Measurements from ENCODE around the gene DAG1. TPM values are rescaled to one million over a fixed set of nuclear protein-coding genes. Genes with fewer than 3 reads are reported as not detected.

The DAG1 gene
- total RNA-seq, 2 experiments from 2014 or later, result 15.0 to 18.3 TPM

- intact Hi-C loops (cut with DNase I, micrococcal nuclease), result no loop called here
- H3K4me3 ChIP-seq (ENCODE audit: low read length), result no peak overlapping the region
- H3K27ac ChIP-seq (ENCODE audit: low read depth in 1 of 2, low read length in 2 of 2), result no peak overlapping the region
- Mint-ChIP-seq H3K4me1 (ENCODE audit: low read depth) (no peaks in the 10 kb centered on the region), H3K4me3 (no peak overlapping the region), H3K36me3 (ENCODE audit: low read depth) (no peaks in the 10 kb centered on the region), H3K27me3 (no peaks in the 10 kb centered on the region), H3K9me3 (no peaks in the 10 kb centered on the region), H3K27ac (no peak overlapping the region)
- TF ChIP-seq, protein P1, sequence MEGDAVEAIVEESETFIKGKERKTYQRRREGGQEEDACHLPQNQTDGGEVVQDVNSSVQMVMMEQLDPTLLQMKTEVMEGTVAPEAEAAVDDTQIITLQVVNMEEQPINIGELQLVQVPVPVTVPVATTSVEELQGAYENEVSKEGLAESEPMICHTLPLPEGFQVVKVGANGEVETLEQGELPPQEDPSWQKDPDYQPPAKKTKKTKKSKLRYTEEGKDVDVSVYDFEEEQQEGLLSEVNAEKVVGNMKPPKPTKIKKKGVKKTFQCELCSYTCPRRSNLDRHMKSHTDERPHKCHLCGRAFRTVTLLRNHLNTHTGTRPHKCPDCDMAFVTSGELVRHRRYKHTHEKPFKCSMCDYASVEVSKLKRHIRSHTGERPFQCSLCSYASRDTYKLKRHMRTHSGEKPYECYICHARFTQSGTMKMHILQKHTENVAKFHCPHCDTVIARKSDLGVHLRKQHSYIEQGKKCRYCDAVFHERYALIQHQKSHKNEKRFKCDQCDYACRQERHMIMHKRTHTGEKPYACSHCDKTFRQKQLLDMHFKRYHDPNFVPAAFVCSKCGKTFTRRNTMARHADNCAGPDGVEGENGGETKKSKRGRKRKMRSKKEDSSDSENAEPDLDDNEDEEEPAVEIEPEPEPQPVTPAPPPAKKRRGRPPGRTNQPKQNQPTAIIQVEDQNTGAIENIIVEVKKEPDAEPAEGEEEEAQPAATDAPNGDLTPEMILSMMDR (IDR thresholded peaks at IDR 0.05), result no peak
- H3K27me3 ChIP-seq (ENCODE audit: control insufficient read depth in 1 of 2, insufficient read depth in 2 of 2, low read length in 2 of 2), result no peaks in the 10 kb centered on the region
- ChIA-PET CTCF (interaction anchor here (1.5 kb wide), 1 partner anchor 11 kb away, joined by 3 read pairs; no protein-coding TSS in a partner anchor), POLR2A (no interaction called here)
- DNase-seq (no peak), ATAC-seq (ENCODE audit: poor library complexity) (no peak)
- H3K9me3 ChIP-seq (ENCODE audit: control insufficient read depth in 1 of 2, insufficient read depth in 1 of 2, low read length in 2 of 2), result no peaks in the 10 kb centered on the region
- no peaks in the 10 kb centered on the region for H3K4me1 ChIP-seq (ENCODE audit: insufficient read depth, low read length)
- no peaks in the 10 kb centered on the region for H3K36me3 ChIP-seq (ENCODE audit: insufficient read depth, low read length)
Measured at GRCh38 chr3:49460188-49460890, 9.7 kb upstream of the DAG1 start.

DNA sequence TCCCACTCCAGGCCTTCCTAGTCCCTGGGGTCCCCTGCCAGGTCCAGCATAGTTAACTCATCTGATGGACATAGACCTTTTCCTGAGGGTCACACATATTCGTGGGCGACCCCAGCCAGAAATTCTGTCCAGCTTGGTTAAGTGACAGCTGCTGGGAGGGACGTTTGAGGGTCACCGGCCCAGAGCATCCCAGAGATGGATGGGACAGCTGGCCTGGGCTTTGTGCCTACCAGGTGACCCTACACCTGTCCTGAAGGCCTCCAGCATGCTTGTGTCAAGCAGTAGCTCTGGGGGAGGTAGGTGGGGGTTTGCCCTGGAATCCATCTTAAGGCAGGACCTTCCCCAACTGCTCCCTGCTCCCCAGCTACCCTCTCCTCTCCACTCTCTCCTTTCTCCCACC, 9.1 kb upstream of the DAG1 start:
- intact Hi-C loops (cut with DNase I, micrococcal nuclease), result no loop called here
- no peaks in the 10 kb centered on the region for H3K9me3 ChIP-seq (ENCODE audit: control insufficient read depth in 1 of 2, insufficient read depth in 1 of 2, low read length in 2 of 2)
- H3K27me3 ChIP-seq (ENCODE audit: control insufficient read depth in 1 of 2, insufficient read depth in 2 of 2, low read length in 2 of 2), result no peaks in the 10 kb centered on the region
- Mint-ChIP-seq H3K4me3 (no peak overlapping the region), H3K27ac (no peak overlapping the region), H3K4me1 (ENCODE audit: low read depth) (no peaks in the 10 kb centered on the region), H3K27me3 (no peaks in the 10 kb centered on the region), H3K36me3 (ENCODE audit: low read depth) (no peaks in the 10 kb centered on the region), H3K9me3 (no peaks in the 10 kb centered on the region)
- ChIA-PET POLR2A (no interaction called here), CTCF (interaction anchor here (1.5 kb wide), 1 partner anchor 12 kb away, joined by 3 read pairs; no protein-coding TSS in a partner anchor)
- ATAC-seq (ENCODE audit: poor library complexity) (no peak), DNase-seq (no peak)
- no peak overlapping the region for H3K27ac ChIP-seq (ENCODE audit: low read depth in 1 of 2, low read length in 2 of 2)
- TF ChIP-seq, protein P1 (IDR thresholded peaks at IDR 0.05), result no peak
- no peaks in the 10 kb centered on the region for H3K36me3 ChIP-seq (ENCODE audit: insufficient read depth, low read length)
- no peak overlapping the region for H3K4me3 ChIP-seq (ENCODE audit: low read length)
- no peaks in the 10 kb centered on the region for H3K4me1 ChIP-seq (ENCODE audit: insufficient read depth, low read length)

GRCh38 chr3:49461443-49462171, 8.5 kb upstream of the DAG1 start:
- no peaks in the 10 kb centered on the region for H3K36me3 ChIP-seq (ENCODE audit: insufficient read depth, low read length)
- Mint-ChIP-seq H3K27me3 (no peaks in the 10 kb centered on the region), H3K36me3 (ENCODE audit: low read depth) (no peaks in the 10 kb centered on the region), H3K4me1 (ENCODE audit: low read depth) (no peaks in the 10 kb centered on the region), H3K9me3 (no peaks in the 10 kb centered on the region), H3K27ac (no peak overlapping the region), H3K4me3 (no peak overlapping the region)
- no peaks in the 10 kb centered on the region for H3K27me3 ChIP-seq (ENCODE audit: control insufficient read depth in 1 of 2, insufficient read depth in 2 of 2, low read length in 2 of 2)
- H3K27ac ChIP-seq (ENCODE audit: low read depth in 1 of 2, low read length in 2 of 2), result no peak overlapping the region
- intact Hi-C loops (cut with DNase I, micrococcal nuclease), result no loop called here
- ChIA-PET POLR2A (no interaction called here), CTCF (no interaction called here)
- no peak overlapping the region for H3K4me3 ChIP-seq (ENCODE audit: low read length)
- ATAC-seq (ENCODE audit: poor library complexity) (no peak), DNase-seq (no peak)
- TF ChIP-seq, protein P1 (IDR thresholded peaks at IDR 0.05), result no peak
- no peaks in the 10 kb centered on the region for H3K4me1 ChIP-seq (ENCODE audit: insufficient read depth, low read length)
- no peaks in the 10 kb centered on the region for H3K9me3 ChIP-seq (ENCODE audit: control insufficient read depth in 1 of 2, insufficient read depth in 1 of 2, low read length in 2 of 2)
